Mucosa of descending colon (tissue), 3 donors: ENCODE results near the gene NKX1-1. TPM values are rescaled to one million over a fixed set of nuclear protein-coding genes. Genes with fewer than 3 reads are reported as not detected.
A peak's percentile ranks its signal among the peaks of the same experiment; 100 is the strongest.
"Not testable (repeated sequence)": the region's sequence is repeated elsewhere in the genome, so short reads cannot be mapped to it uniquely, and the experiment has no call there.

ENCODE experiments used
- ATAC-seq: fragments of 200-7000 bp; cut with Tn5 transposase; one replicate; pipeline ENCODE4 v1.9.1; 2020; ENCODE audit warnings: mild to moderate bottlenecking, moderate library complexity
- DNase-seq, 3 donors: peaks; one replicate each; pipeline ENCODE4 v3.0.0-alpha.2; 2020
- H3K36me3 ChIP-seq: fragments of 200-600 bp; one replicate; pipeline ENCODE4 v1.8.0; 2021; ENCODE audit warnings: low read depth, mild to moderate bottlenecking
- H3K4me1 ChIP-seq: fragments of 200-600 bp; one replicate; pipeline ENCODE4 v1.8.0; 2021; ENCODE audit warnings: low read depth, mild to moderate bottlenecking
- H3K4me3 ChIP-seq: fragments of 200-600 bp; one replicate; pipeline ENCODE4 v1.8.0; 2021; ENCODE audit warnings: mild to moderate bottlenecking
- H3K9me3 ChIP-seq: fragments of 200-600 bp; one replicate; pipeline ENCODE4 v1.8.0; 2021; ENCODE audit warnings: mild to moderate bottlenecking
- intact Hi-C, 2 donors: fragments of 100-400 bp; cut with DNase I in 1 of 2; cut with micrococcal nuclease in 1 of 2; formaldehyde crosslinking; loops; one replicate each; pipeline versions ENCODE4 v1.11.0 to v1.11.1; 2022; cut with DNase I, micrococcal nuclease
- total RNA-seq, 3 donors: library from RNA; stranded (reverse); fragmentation: NEBNext Ultra II Directional in 2 of 3; extraction: Animal tissue kit (Norgen Biotek cat#: 25700) in 2 of 3; gene quantifications; one replicate each; pipeline versions ENCODE4 v1.2.1 to v1.2.4, GENCODE V29; 2021 to 2023
- TF ChIP-seq, protein P1 (sequence below): fragments of 200-600 bp; IDR thresholded peaks from one replicate; pipeline ENCODE4 v1.8.0; 2022; ENCODE audit warnings: antibody characterized with exemption, mild to moderate bottlenecking
- donor health status: DM: no; HTN: no; CAD: no; lungs with moderate emphysema.
- donor health status: DM: no; HTN: no; CAD: no.
- donor health status: DM: no; HTN: yes; CAD: no.

Gene NKX1-1
- total RNA-seq, 3 donors from 2014 or later: not detected

DNA sequence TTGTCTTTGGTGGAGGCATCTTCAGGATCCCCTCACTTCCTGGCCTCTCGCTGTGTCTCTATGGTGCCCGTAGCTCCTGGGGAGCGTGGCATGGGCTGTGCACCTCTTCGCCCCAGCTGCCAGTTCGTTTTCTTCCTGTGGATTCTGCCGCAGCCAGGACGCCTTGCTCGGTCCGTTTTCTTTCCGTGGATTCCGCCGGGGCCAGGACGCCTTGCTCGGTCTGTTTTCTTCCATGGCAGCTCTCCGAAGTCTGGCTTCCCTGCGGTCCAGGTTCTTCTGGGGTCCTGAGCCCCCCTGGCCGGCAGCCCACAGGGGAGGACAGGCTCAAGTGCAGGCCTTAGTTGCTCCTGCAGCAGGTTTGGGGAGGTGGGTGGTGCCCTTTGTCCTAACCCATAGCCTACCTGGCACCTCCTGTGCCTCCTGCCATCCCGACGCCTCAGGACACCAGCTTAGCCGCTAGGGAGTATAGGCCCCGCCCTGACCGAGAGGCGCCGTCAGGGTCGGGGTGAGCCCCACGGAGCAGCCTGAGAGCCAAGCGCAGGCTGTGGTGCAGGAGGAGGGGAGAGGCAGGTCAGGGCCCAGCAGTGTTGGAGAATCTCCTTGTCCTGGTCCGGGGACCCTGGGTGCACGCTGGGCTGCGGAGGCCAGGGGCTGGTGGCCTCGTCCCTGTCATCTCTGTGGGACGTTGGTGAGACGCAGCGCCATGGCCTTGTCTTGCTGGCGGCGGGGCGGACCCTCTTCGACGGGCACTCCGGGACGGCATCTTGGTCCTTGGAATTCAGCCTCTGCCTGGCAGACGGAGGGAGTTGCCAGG, 32.1 kb downstream of the NKX1-1 start:
- DNase-seq (peak in 2 of 3 donors; percentile 14 to 38), ATAC-seq (no peak)
- no peak overlapping the region for H3K4me3 ChIP-seq
- intact Hi-C loops: no loop called here
- H3K36me3 ChIP-seq: no peaks in the 10 kb centered on the region
- no peaks in the 10 kb centered on the region for H3K9me3 ChIP-seq
- no peaks in the 10 kb centered on the region for H3K4me1 ChIP-seq
- TF ChIP-seq, protein P1, sequence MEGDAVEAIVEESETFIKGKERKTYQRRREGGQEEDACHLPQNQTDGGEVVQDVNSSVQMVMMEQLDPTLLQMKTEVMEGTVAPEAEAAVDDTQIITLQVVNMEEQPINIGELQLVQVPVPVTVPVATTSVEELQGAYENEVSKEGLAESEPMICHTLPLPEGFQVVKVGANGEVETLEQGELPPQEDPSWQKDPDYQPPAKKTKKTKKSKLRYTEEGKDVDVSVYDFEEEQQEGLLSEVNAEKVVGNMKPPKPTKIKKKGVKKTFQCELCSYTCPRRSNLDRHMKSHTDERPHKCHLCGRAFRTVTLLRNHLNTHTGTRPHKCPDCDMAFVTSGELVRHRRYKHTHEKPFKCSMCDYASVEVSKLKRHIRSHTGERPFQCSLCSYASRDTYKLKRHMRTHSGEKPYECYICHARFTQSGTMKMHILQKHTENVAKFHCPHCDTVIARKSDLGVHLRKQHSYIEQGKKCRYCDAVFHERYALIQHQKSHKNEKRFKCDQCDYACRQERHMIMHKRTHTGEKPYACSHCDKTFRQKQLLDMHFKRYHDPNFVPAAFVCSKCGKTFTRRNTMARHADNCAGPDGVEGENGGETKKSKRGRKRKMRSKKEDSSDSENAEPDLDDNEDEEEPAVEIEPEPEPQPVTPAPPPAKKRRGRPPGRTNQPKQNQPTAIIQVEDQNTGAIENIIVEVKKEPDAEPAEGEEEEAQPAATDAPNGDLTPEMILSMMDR: no peak

DNA sequence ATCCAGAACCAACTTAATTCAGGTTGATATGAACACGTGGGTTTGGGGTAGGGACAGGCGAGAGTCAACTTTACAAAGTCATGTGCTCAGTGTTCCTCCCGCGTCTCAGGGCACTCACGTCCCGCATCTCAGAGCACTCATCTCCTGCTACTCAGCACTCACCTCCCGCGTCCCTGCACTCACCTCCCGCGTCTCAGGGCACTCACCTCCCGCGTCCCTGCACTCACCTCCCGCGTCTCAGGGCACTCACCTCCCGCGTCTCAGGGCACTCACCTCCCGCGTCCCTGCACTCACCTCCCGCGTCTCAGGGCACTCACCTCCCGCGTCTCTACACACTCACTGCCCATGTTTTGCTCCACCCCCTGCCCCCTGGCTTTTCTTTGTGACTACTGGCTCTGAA, 33.7 kb downstream of the NKX1-1 start:
- H3K4me1 ChIP-seq, H3K36me3 ChIP-seq, ATAC-seq, H3K4me3 ChIP-seq, H3K9me3 ChIP-seq, intact Hi-C loops: not testable (repeated sequence)
- DNase-seq: peak in 1 of 3 donors; percentile 1

DNA sequence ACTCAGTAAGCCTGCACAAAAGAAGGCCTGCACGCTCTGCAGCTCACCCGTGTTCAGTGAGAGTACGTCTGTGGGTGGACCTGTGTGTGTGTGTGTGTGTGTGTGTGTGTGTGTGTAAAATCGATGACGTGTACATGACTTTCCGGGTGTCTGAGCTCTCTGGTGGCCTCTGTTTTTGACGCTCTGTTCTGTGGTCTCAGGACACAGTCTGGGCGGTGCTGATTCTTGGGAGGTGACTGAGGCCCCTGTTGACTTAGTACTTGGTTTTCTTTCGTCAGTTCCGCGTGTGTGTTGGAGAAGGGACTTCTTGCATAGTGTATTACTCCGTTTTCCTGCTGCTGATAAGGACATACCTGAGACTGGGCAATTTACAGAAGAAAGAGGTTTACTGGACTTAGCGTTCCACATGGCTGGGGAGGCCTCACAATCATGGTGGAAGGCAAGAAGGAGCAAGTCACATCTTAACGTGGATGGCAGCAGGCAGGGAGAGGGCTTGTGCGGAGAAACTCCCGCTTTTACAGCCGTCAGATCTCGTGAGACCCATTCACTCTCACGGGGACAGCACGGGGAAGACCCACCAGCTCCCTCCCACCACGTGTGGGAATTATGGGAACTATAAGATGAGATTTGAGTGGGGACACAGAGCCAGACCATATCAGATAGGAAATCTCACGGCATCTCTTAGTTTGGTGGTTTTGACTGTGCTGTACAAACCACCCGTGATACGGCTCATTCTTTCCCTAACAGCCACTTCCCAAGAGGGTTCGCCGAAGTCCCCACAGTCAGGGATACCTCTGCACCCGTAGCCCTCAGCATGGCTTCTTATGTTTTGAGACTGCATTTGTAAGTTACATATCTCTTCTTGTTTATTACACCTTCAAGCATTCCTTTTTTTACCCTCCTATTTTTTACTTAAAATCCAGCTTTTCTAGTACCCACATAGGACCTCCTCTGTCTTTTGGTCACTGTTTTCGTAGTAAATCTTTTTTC, 34.8 kb downstream of the NKX1-1 start:
- H3K36me3 ChIP-seq: no peaks in the 10 kb centered on the region

DNA sequence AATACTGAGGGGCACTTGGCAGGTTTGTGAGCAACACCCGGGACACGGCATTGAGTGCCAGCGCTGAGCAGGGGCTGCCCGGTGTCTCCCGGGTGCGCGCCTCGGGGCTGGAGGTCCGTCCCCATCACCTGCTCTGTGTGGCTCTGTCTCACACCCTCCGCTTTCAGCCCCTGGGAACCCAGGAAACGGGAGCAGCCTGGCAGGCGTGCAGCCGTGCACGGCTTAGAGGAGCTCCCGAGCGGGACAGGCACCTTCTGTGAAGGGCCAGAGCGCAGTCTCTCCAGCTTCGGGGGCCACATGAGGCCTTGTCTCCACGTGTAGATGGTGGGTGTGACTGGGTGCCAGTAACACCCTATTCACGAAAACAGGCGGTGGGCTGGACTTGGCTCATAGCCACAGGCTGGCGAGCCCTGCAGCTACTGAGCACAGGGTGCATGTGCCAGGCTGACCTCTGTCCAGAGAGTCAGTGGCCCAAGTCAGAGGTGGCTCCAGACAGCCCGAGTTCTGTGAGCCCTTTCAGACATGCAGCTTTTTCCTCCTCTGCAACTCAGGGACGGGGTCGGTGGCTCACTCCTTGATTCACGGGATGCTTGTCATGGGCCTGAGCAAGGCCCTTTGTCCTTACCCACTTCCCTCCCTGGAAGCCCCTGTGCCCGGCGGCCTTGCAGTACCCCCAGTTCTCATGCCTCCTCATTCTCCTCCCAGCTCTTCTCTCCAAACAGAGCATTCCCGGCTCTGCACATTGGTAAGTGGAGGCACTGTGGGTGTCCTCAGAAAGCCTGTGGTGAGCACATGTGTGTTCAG, 35.7 kb downstream of the NKX1-1 start:
- Histone ChIP-seq H3K36me3 (no peaks in the 10 kb centered on the region), H3K4me3 (no peak overlapping the region), H3K9me3 (no peaks in the 10 kb centered on the region), H3K4me1 (no peaks in the 10 kb centered on the region)
- intact Hi-C loops: no loop called here
- DNase-seq (peak in 2 of 3 donors; percentile 10 to 33), ATAC-seq (no peak)
- TF ChIP-seq, protein P1: no peak

More for the DNA sequence above, 34.8 kb downstream of the NKX1-1 start:
- no peak for ATAC-seq
- peak in 1 of 3 donors; percentile 3 for DNase-seq
- TF ChIP-seq, protein P1: no peak
- no peak overlapping the region for H3K4me3 ChIP-seq
- no peaks in the 10 kb centered on the region for H3K9me3 ChIP-seq
- intact Hi-C loops: no loop called here
- H3K4me1 ChIP-seq: no peaks in the 10 kb centered on the region

DNA sequence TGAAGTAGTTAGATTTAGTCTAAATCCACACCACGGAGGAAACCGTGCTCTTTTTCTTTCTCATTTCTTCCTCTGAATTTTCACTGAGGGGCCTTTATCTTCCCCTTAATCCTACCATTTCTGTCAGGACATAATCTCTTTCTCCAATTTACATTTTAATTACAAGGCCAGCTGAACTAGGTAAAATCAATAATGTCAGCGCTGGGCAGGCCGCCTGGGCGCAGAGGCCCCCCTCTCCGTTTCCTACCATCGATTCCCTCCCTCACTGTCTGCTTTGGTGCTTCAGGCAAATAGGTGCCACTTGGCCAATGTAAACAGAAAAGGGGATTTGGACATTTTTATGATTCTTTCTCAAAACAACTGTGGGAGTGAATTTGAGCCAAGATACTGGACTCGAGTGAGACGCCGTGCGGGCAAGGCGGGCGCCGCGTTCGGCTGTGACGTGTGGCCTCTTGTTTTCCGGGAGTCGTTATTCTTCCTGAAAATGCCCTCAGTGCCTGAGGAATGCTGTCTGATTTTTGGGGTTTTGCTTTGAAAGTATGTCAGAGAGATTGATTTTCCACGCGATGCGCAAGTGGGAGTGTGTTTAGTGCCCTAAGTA, 36.7 kb downstream of the NKX1-1 start:
- H3K36me3 ChIP-seq: no peaks in the 10 kb centered on the region
- ATAC-seq: no peak

More for the DNA sequence above, 36.7 kb downstream of the NKX1-1 start:
- intact Hi-C loops: no loop called here
- TF ChIP-seq, protein P1: no peak
- H3K4me3 ChIP-seq: no peak overlapping the region
- peak in 1 of 3 donors; percentile 3 for DNase-seq
- H3K4me1 ChIP-seq: no peaks in the 10 kb centered on the region
- no peaks in the 10 kb centered on the region for H3K9me3 ChIP-seq
